ENCODE results near the gene EXOC2. TPM values are rescaled to one million over a fixed set of nuclear protein-coding genes. Genes with fewer than 3 reads are reported as not detected.

The EXOC2 gene
- total and polyA plus RNA-seq, 2 donors (not counting 1 experiment from before 2014, with no cell fraction given), result 12.2 to 45.0 TPM

DNA sequence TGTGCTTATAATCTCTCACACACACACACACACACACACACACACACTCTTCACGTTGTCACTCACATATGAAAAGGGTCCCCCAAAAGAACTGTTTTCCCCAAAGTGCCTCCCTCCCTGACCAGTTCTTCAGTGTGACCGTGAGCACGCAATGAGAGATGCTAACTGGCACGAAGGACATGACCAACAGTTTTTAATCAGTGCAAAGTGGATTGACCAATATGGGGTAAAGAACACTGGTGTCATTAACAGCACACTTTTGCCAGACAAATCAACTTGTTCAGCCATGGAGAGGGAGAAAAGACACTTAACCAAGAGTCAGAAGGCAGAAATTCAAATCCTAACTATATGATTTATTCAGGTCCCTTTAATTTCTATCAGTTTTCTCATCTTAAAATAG lies 15.0 kb downstream of the EXOC2 start:
- H3K9me3 ChIP-seq (ENCODE audit: control extremely low read depth in 1 of 3, control insufficient read depth in 2 of 3, insufficient read depth in 1 of 3, low read length in 2 of 3), result no peaks in the 10 kb centered on the region
- intact Hi-C loops (cut with micrococcal nuclease), result loop anchor here (10.0 kb wide), 1 partner anchor 53 kb away; no protein-coding TSS in a partner anchor
- no peaks in the 10 kb centered on the region for H3K27me3 ChIP-seq (replicated peaks in 1 of 4; ENCODE audit: control extremely low read depth in 1 of 4, control insufficient read depth in 3 of 4, insufficient read depth in 4 of 4, low read length in 3 of 4)
- Mint-ChIP-seq H3K27ac (no peak overlapping the region), H3K27me3 (no peaks in the 10 kb centered on the region), H3K4me3 (no peak overlapping the region), H3K9me3 (ENCODE audit: insufficient read depth) (no peaks in the 10 kb centered on the region), H3K4me1 (peaks cover 32% of the 10 kb centered on the region)
- H3K36me3 ChIP-seq (replicated peaks in 1 of 2; ENCODE audit: control extremely low read depth in 1 of 2, control insufficient read depth in 1 of 2, extremely low read depth in 1 of 2, insufficient read depth in 2 of 2, low read length in 1 of 2), result peaks cover 0 to 1% of the 10 kb centered on the region in 2 experiments
- 100% methylated on average over 1 of the region's 4 CpGs for WGBS (ENCODE audit: insufficient coverage)
- H3K9ac ChIP-seq (ENCODE audit: low read length), result no peak overlapping the region
- DNase-seq (no peak), ATAC-seq (ENCODE audit: low read depth) (no peak)
- no peaks in the 10 kb centered on the region for H3K4me1 ChIP-seq (ENCODE audit: control insufficient read depth in 2 of 2, insufficient read depth in 2 of 2, low read length in 2 of 2)
- ChIA-PET CTCF (no interaction called here), POLR2A (no interaction called here)
- H4K20me1 ChIP-seq (ENCODE audit: control insufficient read depth, insufficient read depth, low read length, poor library complexity, severe bottlenecking), result peaks cover 37% of the 10 kb centered on the region
- H3K4me2 ChIP-seq (replicated peaks; ENCODE audit: low read depth, low read length, poor library complexity, severe bottlenecking), result no peak overlapping the region
- peaks cover 80% of the 10 kb centered on the region for H3K79me2 ChIP-seq (ENCODE audit: control insufficient read depth, insufficient read depth, low read length)
- TF ChIP-seq, protein P1, sequence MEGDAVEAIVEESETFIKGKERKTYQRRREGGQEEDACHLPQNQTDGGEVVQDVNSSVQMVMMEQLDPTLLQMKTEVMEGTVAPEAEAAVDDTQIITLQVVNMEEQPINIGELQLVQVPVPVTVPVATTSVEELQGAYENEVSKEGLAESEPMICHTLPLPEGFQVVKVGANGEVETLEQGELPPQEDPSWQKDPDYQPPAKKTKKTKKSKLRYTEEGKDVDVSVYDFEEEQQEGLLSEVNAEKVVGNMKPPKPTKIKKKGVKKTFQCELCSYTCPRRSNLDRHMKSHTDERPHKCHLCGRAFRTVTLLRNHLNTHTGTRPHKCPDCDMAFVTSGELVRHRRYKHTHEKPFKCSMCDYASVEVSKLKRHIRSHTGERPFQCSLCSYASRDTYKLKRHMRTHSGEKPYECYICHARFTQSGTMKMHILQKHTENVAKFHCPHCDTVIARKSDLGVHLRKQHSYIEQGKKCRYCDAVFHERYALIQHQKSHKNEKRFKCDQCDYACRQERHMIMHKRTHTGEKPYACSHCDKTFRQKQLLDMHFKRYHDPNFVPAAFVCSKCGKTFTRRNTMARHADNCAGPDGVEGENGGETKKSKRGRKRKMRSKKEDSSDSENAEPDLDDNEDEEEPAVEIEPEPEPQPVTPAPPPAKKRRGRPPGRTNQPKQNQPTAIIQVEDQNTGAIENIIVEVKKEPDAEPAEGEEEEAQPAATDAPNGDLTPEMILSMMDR (IDR thresholded peaks at IDR 0.05), result no peak
- TF ChIP-seq EZH2 (IDR thresholded peaks at IDR 0.05; ENCODE audit: borderline replicate concordance, insufficient read depth, low read depth, low read length, poor library complexity, severe bottlenecking), result no peak
- no peak overlapping the region for H3K27ac ChIP-seq (ENCODE audit: low read length in 2 of 2)
- H2AFZ ChIP-seq (ENCODE audit: insufficient read depth, low read depth, low read length, poor library complexity, severe bottlenecking), result no peak overlapping the region
- no peak overlapping the region for H3K4me3 ChIP-seq (ENCODE audit: control extremely low read depth in 1 of 5, extremely low read depth in 1 of 5, insufficient read depth in 1 of 5, low read depth in 2 of 5, low read length in 4 of 5)

DNA sequence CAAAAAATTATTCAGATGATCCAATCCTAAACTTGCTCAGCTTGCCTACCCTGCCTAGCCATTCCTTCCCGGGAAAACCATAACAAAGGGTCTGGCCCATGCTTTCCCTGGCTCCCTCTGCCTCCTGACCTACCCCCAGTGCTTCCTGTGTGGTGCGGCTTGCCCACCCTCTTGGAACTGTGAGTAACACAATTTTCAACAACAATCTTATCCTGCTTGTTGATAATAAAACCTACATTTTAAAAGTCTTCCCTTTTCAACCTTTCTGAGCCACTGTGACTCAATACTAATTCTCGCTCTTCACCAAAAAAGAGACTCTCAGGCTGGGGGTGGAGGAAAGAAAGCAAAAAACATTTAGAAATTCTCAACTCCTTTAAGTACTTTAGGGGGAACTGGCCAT lies 18.0 kb downstream of the EXOC2 start:
- Histone ChIP-seq H3K4me3 (ENCODE audit: control extremely low read depth in 1 of 5, extremely low read depth in 1 of 5, insufficient read depth in 1 of 5, low read depth in 2 of 5, low read length in 4 of 5) (no peak overlapping the region), H3K27me3 (replicated peaks in 1 of 4; ENCODE audit: control extremely low read depth in 1 of 4, control insufficient read depth in 3 of 4, insufficient read depth in 4 of 4, low read length in 3 of 4) (no peaks in the 10 kb centered on the region), H3K36me3 (replicated peaks in 1 of 2; ENCODE audit: control extremely low read depth in 1 of 2, control insufficient read depth in 1 of 2, extremely low read depth in 1 of 2, insufficient read depth in 2 of 2, low read length in 1 of 2) (peaks cover 0 to 3% of the 10 kb centered on the region in 2 experiments), H3K79me2 (ENCODE audit: control insufficient read depth, insufficient read depth, low read length) (peaks cover 79% of the 10 kb centered on the region), H4K20me1 (ENCODE audit: control insufficient read depth, insufficient read depth, low read length, poor library complexity, severe bottlenecking) (peaks cover 20% of the 10 kb centered on the region), H2AFZ (ENCODE audit: insufficient read depth, low read depth, low read length, poor library complexity, severe bottlenecking) (no peak overlapping the region), H3K4me1 (ENCODE audit: control insufficient read depth in 2 of 2, insufficient read depth in 2 of 2, low read length in 2 of 2) (no peaks in the 10 kb centered on the region), H3K4me2 (replicated peaks; ENCODE audit: low read depth, low read length, poor library complexity, severe bottlenecking) (no peak overlapping the region), H3K27ac (ENCODE audit: low read length in 2 of 2) (no peak overlapping the region), H3K9ac (ENCODE audit: low read length) (no peak overlapping the region), H3K9me3 (ENCODE audit: control extremely low read depth in 1 of 3, control insufficient read depth in 2 of 3, insufficient read depth in 1 of 3, low read length in 2 of 3) (no peaks in the 10 kb centered on the region)
- CTCF ChIA-PET, result no interaction called here
- H3K27me3 Mint-ChIP-seq, result no peaks in the 10 kb centered on the region
- H3K4me1 Mint-ChIP-seq, result peaks cover 17% of the 10 kb centered on the region
- no peak for ATAC-seq (ENCODE audit: low read depth)
- POLR2A ChIA-PET, result no interaction called here
- H3K9me3 Mint-ChIP-seq (ENCODE audit: insufficient read depth), result peaks cover 4% of the 10 kb centered on the region
- no peak overlapping the region for H3K27ac Mint-ChIP-seq
- intact Hi-C loops (cut with micrococcal nuclease), result loop anchor here (10.0 kb wide), 1 partner anchor 50 kb away; no protein-coding TSS in a partner anchor
- DNase-seq, result no peak
- TF ChIP-seq, protein P1 (IDR thresholded peaks at IDR 0.05), result no peak
- no peak for TF ChIP-seq EZH2 (IDR thresholded peaks at IDR 0.05; ENCODE audit: borderline replicate concordance, insufficient read depth, low read depth, low read length, poor library complexity, severe bottlenecking)
- H3K4me3 Mint-ChIP-seq, result no peak overlapping the region
- 97% methylated on average over 2 of the region's 3 CpGs for WGBS (ENCODE audit: insufficient coverage)

Measured in B cell (primary cell).